ENCODE data around the gene CCDC85B. TPM values are rescaled to one million over a fixed set of nuclear protein-coding genes. Genes with fewer than 3 reads are reported as not detected.

Gene CCDC85B
- total RNA-seq, 1 experiment from 2014 or later = 85.4 TPM

DNA sequence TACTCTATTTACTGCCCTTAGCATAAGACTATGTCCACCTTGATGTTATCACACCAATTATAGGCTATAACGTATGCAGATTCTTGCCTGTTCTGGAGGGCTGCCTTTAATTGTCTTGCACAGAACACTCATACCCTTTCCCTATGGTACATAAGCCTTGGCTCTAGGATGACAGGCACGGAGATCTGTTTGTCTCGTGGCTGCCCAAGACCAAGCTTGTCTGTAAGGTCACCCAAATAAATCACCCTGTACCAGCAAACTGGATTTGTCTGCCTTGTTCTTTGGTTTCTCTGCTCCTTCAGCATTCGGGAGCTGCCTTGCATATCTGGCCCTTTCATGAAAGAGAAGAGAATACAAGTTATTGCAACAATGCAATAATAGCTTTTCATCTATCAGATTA is 47.3 kb downstream of the CCDC85B start:
- intact Hi-C loops (cut with micrococcal nuclease; ENCODE audit: unreplicated experiment) = no loop called here
- H3K27me3 ChIP-seq (ENCODE audit: control insufficient read depth, insufficient read depth, low read length) = no peaks in the 10 kb centered on the region
- ChIA-PET CTCF (no interaction called here), POLR2A (interaction anchor here (0.6 to 0.7 kb wide), 3 partner anchors 36 to 1187 kb away, joined by 4 to 5 read pairs (median 5); no protein-coding TSS in a partner anchor)
- H3K4me1 ChIP-seq (ENCODE audit: control insufficient read depth, insufficient read depth, low read length) = no peaks in the 10 kb centered on the region
- H3K4me3 ChIP-seq (ENCODE audit: low read depth in 2 of 2, low read length in 2 of 2) = no peak overlapping the region
- H3K27ac ChIP-seq (ENCODE audit: low read length) = no peak overlapping the region
- H3K36me3 ChIP-seq (ENCODE audit: control insufficient read depth, insufficient read depth, low read length) = no peaks in the 10 kb centered on the region
- TF ChIP-seq SIN3A (IDR thresholded peaks at IDR 0.05; ENCODE audit: borderline replicate concordance, insufficient read depth, low read depth, low read length) (no peak), TCF7L2 (IDR thresholded peaks at IDR 0.05; ENCODE audit: low read depth, low read length) (no peak), POLR2AphosphoS5 (IDR thresholded peaks at IDR 0.05; ENCODE audit: low read depth, low read length) (no peak)
- TF ChIP-seq, protein P1, sequence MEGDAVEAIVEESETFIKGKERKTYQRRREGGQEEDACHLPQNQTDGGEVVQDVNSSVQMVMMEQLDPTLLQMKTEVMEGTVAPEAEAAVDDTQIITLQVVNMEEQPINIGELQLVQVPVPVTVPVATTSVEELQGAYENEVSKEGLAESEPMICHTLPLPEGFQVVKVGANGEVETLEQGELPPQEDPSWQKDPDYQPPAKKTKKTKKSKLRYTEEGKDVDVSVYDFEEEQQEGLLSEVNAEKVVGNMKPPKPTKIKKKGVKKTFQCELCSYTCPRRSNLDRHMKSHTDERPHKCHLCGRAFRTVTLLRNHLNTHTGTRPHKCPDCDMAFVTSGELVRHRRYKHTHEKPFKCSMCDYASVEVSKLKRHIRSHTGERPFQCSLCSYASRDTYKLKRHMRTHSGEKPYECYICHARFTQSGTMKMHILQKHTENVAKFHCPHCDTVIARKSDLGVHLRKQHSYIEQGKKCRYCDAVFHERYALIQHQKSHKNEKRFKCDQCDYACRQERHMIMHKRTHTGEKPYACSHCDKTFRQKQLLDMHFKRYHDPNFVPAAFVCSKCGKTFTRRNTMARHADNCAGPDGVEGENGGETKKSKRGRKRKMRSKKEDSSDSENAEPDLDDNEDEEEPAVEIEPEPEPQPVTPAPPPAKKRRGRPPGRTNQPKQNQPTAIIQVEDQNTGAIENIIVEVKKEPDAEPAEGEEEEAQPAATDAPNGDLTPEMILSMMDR (IDR thresholded peaks at IDR 0.05) = no peak
- TF ChIP-seq, protein P2, sequence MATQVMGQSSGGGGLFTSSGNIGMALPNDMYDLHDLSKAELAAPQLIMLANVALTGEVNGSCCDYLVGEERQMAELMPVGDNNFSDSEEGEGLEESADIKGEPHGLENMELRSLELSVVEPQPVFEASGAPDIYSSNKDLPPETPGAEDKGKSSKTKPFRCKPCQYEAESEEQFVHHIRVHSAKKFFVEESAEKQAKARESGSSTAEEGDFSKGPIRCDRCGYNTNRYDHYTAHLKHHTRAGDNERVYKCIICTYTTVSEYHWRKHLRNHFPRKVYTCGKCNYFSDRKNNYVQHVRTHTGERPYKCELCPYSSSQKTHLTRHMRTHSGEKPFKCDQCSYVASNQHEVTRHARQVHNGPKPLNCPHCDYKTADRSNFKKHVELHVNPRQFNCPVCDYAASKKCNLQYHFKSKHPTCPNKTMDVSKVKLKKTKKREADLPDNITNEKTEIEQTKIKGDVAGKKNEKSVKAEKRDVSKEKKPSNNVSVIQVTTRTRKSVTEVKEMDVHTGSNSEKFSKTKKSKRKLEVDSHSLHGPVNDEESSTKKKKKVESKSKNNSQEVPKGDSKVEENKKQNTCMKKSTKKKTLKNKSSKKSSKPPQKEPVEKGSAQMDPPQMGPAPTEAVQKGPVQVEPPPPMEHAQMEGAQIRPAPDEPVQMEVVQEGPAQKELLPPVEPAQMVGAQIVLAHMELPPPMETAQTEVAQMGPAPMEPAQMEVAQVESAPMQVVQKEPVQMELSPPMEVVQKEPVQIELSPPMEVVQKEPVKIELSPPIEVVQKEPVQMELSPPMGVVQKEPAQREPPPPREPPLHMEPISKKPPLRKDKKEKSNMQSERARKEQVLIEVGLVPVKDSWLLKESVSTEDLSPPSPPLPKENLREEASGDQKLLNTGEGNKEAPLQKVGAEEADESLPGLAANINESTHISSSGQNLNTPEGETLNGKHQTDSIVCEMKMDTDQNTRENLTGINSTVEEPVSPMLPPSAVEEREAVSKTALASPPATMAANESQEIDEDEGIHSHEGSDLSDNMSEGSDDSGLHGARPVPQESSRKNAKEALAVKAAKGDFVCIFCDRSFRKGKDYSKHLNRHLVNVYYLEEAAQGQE (IDR thresholded peaks at IDR 0.05; ENCODE audit: insufficient read depth in 1 of 2, low read depth in 2 of 2, low read length in 1 of 2) = no peak
- BruUV-seq (replicated peaks) = no TSS peak
- no peaks in the 10 kb centered on the region for H3K9me3 ChIP-seq (ENCODE audit: control insufficient read depth, insufficient read depth, low read depth, low read length)
- ATAC-seq (no peak), DNase-seq (ENCODE audit: low read depth, low spot score) (no peak)
- in situ Hi-C loops (cut with HindIII; ENCODE audit: low pct_unique_long_range_greater_than_20kb, low sequenced_read_pairs) = no loop called here

Other genes starting within 250 kb of the CCDC85B start
- 141 TPM for gene RELA, start 227.8 kb upstream of the CCDC85B start, total RNA-seq (2021; ENCODE audit: unreplicated experiment)
- gene KAT5, start 178.4 kb upstream of the CCDC85B start, total RNA-seq (2021; ENCODE audit: unreplicated experiment) = 84.2 TPM
- gene RNASEH2C, start 169.9 kb upstream of the CCDC85B start, total RNA-seq (2021; ENCODE audit: unreplicated experiment) = 107 TPM
- 35.0 TPM for gene AP5B1, start 109.7 kb upstream of the CCDC85B start, total RNA-seq (2021; ENCODE audit: unreplicated experiment)
- 0.23 TPM for gene OVOL1, start 103.6 kb upstream of the CCDC85B start, total RNA-seq (2021; ENCODE audit: unreplicated experiment)
- not detected for gene SNX32, start 56.7 kb upstream of the CCDC85B start, total RNA-seq (2021; ENCODE audit: unreplicated experiment)
- gene CFL1, start 32.5 kb upstream of the CCDC85B start, total RNA-seq (2021; ENCODE audit: unreplicated experiment) = 1,911 TPM
- 140 TPM for gene MUS81, start 30.2 kb upstream of the CCDC85B start, total RNA-seq (2021; ENCODE audit: unreplicated experiment)
- 23.7 TPM for gene EFEMP2, start 17.9 kb upstream of the CCDC85B start, total RNA-seq (2021; ENCODE audit: unreplicated experiment)
- gene CTSW, start 10.8 kb upstream of the CCDC85B start, total RNA-seq (2021; ENCODE audit: unreplicated experiment) = not detected
- 105 TPM for gene FIBP, start 2.2 kb upstream of the CCDC85B start, total RNA-seq (2021; ENCODE audit: unreplicated experiment)
- 186 TPM for gene FOSL1, start 9.7 kb downstream of the CCDC85B start, total RNA-seq (2021; ENCODE audit: unreplicated experiment)
- 84.7 TPM for gene C11orf68, start 28.4 kb downstream of the CCDC85B start, total RNA-seq (2021; ENCODE audit: unreplicated experiment)
- 581 TPM for gene DRAP1, start 28.8 kb downstream of the CCDC85B start, total RNA-seq (2021; ENCODE audit: unreplicated experiment)
- not detected for gene TSGA10IP, start 54.8 kb downstream of the CCDC85B start, total RNA-seq (2021; ENCODE audit: unreplicated experiment)
- gene SART1, start 71.1 kb downstream of the CCDC85B start, total RNA-seq (2021; ENCODE audit: unreplicated experiment) = 76.4 TPM
- gene EIF1AD, start 111.5 kb downstream of the CCDC85B start, total RNA-seq (2021; ENCODE audit: unreplicated experiment) = 64.6 TPM
- gene BANF1, start 111.8 kb downstream of the CCDC85B start, total RNA-seq (2021; ENCODE audit: unreplicated experiment) = 494 TPM
- 0.23 TPM for gene CST6, start 121.3 kb downstream of the CCDC85B start, total RNA-seq (2021; ENCODE audit: unreplicated experiment)
- 0.15 TPM for gene CATSPER1, start 135.8 kb downstream of the CCDC85B start, total RNA-seq (2021; ENCODE audit: unreplicated experiment)
- gene GAL3ST3, start 158.5 kb downstream of the CCDC85B start, total RNA-seq (2021; ENCODE audit: unreplicated experiment) = not detected
- gene SF3B2, start 161.7 kb downstream of the CCDC85B start, total RNA-seq (2021; ENCODE audit: unreplicated experiment) = 271 TPM
- gene PACS1, start 179.6 kb downstream of the CCDC85B start, total RNA-seq (2021; ENCODE audit: unreplicated experiment) = 91.8 TPM

Measured in Panc1 (cell line).